Activated naive CD8-positive, alpha-beta T cell treated with anti-CD3 and anti-CD28 coated beads, Interleukin-2, amount 50 U/mL, for 24 hours (primary cell): ENCODE measurements around the gene ADGRL1.

Experiments used
- ATAC-seq: fragments of 150-1000 bp; cut with Tn5 transposase; one replicate; pipeline ENCODE4 v1.10.0; 2021
- DNase-seq: peaks from one replicate; pipeline ENCODE4 v3.0.0; 2021
- H3K27ac Mint-ChIP-seq: one replicate; pipeline ENCODE4 v1.8.0; 2021; ENCODE audit warnings: mild to moderate bottlenecking, mixed read lengths
- H3K27me3 Mint-ChIP-seq: one replicate; pipeline ENCODE4 v1.8.0; 2021; ENCODE audit warnings: mixed read lengths
- H3K36me3 Mint-ChIP-seq: one replicate; pipeline ENCODE4 v1.8.0; 2021; ENCODE audit warnings: low read depth, mixed read lengths
- H3K4me1 Mint-ChIP-seq: one replicate; pipeline ENCODE4 v1.8.0; 2021; ENCODE audit warnings: mixed read lengths
- H3K4me3 Mint-ChIP-seq: one replicate; pipeline ENCODE4 v1.8.0; 2021; ENCODE audit warnings: mild to moderate bottlenecking, moderate library complexity, mixed read lengths
- H3K9me3 Mint-ChIP-seq: one replicate; pipeline ENCODE4 v1.8.0; 2021; ENCODE audit warnings: mixed read lengths

The ADGRL1 gene

DNA sequence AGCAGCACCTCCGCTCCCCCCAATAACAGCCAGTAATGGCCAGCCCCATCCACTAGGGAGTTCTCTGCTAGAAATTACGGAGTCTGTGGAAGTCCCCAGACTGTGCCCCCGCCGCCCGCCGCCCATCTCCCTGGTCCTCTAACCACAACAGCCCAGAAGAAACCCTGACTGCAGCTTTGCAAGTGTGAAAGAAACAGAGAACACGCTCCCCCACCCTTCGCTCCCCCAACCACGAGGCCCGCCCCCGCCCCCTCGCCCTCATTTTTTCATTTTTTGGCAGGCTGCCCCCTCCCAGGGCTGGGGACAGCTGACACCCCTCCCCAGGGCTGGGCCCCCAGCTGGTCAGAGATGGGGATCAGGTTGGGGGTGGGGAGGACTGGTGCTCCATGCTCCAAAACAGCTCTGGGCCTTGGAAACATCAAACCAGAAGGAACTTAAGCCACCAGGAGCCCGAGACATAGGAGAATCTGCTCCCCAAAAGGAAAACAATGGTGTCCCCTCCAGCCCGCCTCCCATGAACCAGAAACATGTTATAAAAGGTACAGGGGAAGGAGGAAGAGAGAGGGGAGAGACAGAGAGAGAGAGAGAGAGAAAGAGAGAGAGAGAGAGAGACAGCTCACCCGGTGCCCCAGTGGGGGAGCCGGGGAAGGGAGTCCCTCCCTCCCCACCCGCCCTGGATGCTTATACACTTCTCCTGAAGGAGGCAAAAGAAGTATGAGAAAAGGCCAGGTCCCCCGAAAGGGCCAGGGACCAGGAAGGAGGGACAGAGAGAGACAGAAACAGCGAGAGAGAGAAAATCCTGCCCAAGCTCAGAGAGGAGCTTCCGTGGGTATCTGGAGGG, 39.8 kb downstream of the ADGRL1 start:
- Mint-ChIP-seq H3K9me3 (no peaks in the 10 kb centered on the region), H3K4me3 (peak overlapping the region; percentile 64), H3K4me1 (peaks cover 20% of the 10 kb centered on the region), H3K36me3 (peaks cover 4% of the 10 kb centered on the region), H3K27me3 (no peaks in the 10 kb centered on the region), H3K27ac (peak overlapping the region; percentile 62)
- ATAC-seq (no peak), DNase-seq (peak; percentile 24)

DNA sequence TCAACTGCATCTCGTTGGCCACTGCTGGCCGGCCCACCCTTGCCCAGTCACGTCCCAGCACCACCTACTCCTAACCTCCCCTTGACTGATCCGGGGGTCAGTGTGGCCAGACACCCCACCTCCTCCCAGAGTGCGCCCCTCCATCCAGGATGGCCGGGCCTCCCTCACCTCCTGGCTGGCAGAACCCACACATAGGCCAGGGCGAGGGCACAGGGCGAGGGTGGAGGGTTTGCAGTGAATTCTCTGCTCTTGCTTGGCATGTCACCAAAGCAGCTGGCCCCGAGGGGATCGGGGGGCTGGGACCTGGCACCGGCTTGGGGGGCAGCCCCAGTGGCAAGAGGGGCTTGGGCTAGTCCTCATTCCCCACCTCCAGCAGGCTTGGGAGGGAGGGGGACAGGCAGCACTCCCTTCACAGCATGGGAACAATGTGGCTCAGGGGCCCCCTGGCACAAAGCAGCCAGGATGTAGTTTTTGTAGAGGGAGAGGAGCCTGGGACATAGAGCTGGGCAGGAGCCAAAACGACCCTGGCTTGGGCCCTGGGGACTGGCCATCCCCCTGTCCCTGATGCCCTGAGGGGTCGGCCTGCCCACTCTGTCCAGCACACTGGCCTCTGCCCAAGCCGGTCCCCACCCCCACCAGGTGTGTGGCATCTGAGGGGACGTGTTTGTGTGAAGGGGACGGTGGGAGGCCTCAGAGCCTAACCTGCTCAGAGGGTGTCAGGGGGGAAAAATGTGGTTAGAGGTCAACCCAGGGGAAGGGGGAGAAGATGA, 41.1 kb downstream of the ADGRL1 start:
- Mint-ChIP-seq H3K4me1 (peaks cover 20% of the 10 kb centered on the region), H3K27me3 (no peaks in the 10 kb centered on the region), H3K36me3 (no peaks in the 10 kb centered on the region), H3K9me3 (no peaks in the 10 kb centered on the region), H3K4me3 (no peak overlapping the region), H3K27ac (no peak overlapping the region)
- DNase-seq (no peak), ATAC-seq (no peak)

DNA sequence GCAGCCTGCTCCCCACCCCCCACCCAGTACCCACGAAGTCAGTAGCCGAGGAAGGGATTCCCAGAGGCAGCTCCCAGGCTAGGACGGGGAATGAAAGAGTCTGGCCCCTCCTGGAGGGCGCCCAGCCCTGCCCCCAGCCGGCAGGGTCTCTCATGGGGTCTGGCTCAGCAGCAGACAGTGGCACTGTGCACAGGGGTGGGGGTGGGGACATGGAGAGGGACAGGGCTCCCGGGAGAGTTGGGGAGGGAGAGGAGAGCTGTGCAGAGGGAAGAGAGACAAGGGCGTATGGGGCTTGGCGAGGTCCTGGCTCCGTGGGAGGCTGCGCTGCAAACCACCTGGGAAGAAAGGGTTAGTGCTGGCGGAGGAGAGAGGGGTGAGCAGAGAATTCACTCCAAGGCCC, 41.9 kb downstream of the ADGRL1 start:
- no peaks in the 10 kb centered on the region for H3K9me3 Mint-ChIP-seq
- no peak for DNase-seq
- no peak for ATAC-seq
- no peaks in the 10 kb centered on the region for H3K27me3 Mint-ChIP-seq
- no peak overlapping the region for H3K27ac Mint-ChIP-seq
- H3K36me3 Mint-ChIP-seq: no peaks in the 10 kb centered on the region
- H3K4me1 Mint-ChIP-seq: peaks cover 20% of the 10 kb centered on the region
- H3K4me3 Mint-ChIP-seq: no peak overlapping the region

DNA sequence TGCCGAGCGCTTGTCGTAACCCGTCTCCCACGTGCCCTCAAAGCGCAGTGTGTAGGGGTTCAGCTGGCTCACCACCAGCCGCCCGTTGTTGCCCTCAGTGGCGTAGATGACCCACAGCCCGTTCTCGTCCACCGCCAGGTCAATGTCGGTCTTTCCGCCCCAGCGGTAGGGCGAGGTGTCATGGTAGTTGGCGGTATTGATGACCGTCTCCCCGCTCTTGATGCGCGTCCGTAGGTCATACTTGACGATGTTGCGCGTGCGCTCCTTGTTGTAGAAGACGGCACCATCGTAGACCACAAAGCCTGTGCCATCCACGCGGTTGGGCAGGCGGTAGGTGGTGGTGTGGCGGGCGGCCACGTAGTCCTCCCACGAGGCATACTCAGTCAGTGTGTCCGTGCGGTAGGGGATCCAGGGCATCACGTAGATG, 43.1 kb downstream of the ADGRL1 start:
- H3K4me1 Mint-ChIP-seq: peaks cover 20% of the 10 kb centered on the region
- no peak for ATAC-seq
- H3K36me3 Mint-ChIP-seq: peaks cover 1% of the 10 kb centered on the region
- no peak overlapping the region for H3K27ac Mint-ChIP-seq
- no peak overlapping the region for H3K4me3 Mint-ChIP-seq
- no peak for DNase-seq
- H3K9me3 Mint-ChIP-seq: no peaks in the 10 kb centered on the region
- no peaks in the 10 kb centered on the region for H3K27me3 Mint-ChIP-seq

DNA sequence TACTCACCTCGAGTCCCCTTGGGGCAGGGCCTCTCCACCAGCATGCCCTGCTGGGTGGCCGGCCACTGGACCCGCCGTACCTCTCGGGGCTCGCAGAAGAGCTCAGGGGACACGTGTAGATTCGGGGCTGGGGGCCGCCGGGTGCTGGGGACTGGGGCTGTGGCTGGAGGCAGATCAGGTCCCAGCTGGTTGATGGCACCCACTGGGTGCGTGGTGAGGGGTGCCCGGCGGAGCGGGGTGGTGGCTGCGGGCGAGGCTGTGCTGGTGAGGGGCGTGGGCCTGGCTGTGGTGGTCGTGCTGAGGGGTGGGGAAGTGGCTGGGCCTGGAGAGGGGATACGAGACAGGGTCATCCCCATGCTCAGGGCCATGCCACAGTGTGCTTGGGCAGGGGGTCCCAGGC, 44.7 kb downstream of the ADGRL1 start:
- no peak overlapping the region for H3K27ac Mint-ChIP-seq
- no peak for ATAC-seq
- H3K9me3 Mint-ChIP-seq: no peaks in the 10 kb centered on the region
- H3K4me1 Mint-ChIP-seq: peaks cover 9% of the 10 kb centered on the region
- peaks cover 1% of the 10 kb centered on the region for H3K36me3 Mint-ChIP-seq
- DNase-seq: no peak
- no peaks in the 10 kb centered on the region for H3K27me3 Mint-ChIP-seq
- no peak overlapping the region for H3K4me3 Mint-ChIP-seq

DNA sequence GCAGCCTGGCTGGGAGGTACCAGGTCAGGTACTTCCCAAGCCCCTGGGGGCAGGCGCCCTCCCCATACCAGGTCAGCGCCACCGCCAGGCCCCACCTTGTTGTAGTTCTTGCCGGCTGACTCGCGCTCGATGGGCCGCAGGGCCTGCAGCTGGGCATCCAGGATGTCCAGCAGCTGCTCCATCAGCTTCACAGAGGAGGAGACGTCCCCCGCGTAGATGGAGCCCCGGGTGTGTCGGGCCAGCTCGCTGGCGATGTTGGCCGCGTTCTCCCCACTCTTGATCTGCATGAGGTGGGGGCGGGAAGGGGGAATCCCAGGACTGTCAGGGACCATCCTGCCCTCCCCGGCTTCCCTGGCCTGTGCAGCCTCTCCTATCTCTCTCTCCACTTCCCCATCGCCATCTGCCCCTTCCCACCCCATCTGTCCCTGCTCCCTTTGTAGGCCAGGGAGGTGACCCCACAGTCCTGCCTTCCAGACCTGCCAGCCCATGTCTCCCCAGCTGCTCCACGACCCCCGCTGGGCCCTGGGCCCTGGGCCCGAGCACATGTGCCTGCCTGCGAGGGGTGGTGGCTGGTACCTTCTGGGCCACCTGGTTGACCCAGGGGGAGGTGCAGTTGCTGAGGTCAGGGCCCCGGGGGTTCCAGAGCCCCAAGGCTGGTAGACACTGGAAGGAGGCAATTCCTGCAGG, 45.8 kb downstream of the ADGRL1 start:
- Mint-ChIP-seq H3K4me3 (no peak overlapping the region), H3K36me3 (peaks cover 1% of the 10 kb centered on the region), H3K9me3 (no peaks in the 10 kb centered on the region), H3K27me3 (no peaks in the 10 kb centered on the region), H3K4me1 (no peaks in the 10 kb centered on the region), H3K27ac (no peak overlapping the region)
- no peak for ATAC-seq
- no peak for DNase-seq

DNA sequence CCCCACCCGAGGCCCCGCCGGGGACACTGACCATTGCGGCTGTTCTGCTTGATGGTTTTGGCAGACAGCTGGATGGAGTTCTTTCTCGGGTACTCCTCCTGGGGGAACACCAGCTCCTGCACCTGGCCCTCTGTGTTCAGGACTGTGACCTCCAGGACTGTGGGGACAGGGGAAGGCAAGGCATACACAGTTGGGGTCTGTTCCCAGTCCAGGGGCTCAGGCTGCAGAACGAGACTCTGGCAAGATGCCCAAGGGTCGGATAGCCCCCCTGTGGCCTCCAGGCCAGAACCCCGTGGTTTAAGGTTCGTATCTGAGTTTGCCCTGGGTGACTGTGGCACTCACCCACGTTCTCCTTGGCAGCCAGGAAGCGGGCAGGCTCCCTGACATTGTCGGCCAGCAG, 46.9 kb downstream of the ADGRL1 start:
- H3K4me1 Mint-ChIP-seq: no peaks in the 10 kb centered on the region
- DNase-seq: no peak
- H3K36me3 Mint-ChIP-seq: peaks cover 1% of the 10 kb centered on the region
- H3K27ac Mint-ChIP-seq: no peak overlapping the region
- no peak overlapping the region for H3K4me3 Mint-ChIP-seq
- H3K9me3 Mint-ChIP-seq: no peaks in the 10 kb centered on the region
- no peaks in the 10 kb centered on the region for H3K27me3 Mint-ChIP-seq
- no peak for ATAC-seq

DNA sequence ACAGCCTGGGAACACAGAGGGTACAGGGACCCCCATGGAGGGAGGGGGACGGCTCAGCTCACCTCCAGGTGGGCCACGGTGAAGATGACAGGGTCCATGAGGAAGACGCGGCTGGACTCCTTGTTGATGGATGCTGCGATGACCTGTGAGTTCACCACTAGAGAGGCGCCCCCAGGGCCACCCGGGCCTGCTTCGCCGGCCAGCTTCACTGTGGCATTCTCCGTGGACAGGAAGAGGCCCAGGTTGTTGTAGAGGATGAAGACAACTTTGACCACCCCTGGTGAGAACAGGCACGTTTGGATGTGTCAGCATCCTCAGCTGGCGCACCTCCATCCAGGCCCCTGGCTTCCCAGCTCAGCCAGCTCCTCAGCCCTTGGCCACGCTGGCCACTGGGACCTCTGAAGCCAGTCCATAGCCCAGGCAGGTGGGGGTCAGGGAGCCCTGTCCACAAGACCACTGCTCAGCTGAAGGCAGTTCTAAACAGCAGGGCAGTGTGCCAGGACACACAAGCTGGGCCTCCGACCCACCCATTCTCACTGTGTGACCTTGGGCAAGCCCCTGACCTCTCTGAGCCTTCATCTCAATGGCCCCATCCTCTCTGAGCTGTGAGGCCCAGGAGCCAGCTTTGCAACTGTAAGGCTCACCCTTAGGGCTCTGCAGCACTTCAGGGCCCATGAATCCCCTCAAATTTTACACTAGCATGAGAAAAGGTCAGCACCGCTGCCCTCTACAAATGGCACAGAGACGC, 47.5 kb downstream of the ADGRL1 start:
- DNase-seq (no peak), ATAC-seq (no peak)
- Mint-ChIP-seq H3K4me1 (no peaks in the 10 kb centered on the region), H3K4me3 (no peak overlapping the region), H3K36me3 (peaks cover 1% of the 10 kb centered on the region), H3K9me3 (no peaks in the 10 kb centered on the region), H3K27me3 (no peaks in the 10 kb centered on the region), H3K27ac (no peak overlapping the region)

DNA sequence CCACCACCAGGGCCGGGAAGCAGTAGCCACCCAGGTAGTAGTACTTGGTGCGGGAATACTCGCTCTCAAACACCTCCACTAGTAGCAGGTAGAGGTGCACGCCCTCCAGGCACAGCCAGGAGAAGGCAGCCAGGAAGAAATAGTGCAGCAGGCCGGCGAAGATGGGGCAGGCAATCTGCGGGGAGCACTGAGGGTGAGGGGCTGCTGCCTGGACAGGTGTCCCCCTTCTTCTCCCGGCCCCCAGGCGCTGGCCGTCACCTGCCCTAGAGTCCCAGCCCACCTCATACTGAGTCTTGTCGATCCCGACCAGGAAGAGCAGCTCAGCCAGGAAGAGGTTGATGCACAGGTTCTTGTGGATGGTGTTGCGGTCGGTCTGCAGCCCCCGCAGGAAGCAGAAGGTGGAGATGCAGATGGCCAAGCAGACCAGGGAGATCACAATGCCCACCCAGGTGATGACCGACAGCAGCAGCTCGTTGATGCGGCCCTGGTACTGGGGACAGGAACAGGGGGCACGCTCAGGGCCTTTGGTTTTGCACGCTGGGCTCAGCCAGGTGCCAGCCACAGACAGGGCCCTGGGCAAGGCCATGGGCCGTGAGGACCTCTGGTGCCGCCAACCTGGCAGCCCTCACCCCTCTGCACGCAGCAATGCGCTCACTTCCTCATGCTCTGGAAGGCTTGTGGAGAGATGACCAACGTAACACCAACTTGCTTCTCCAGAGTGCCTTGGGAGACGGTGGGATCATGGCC, 48.8 kb downstream of the ADGRL1 start:
- peaks cover 3% of the 10 kb centered on the region for H3K36me3 Mint-ChIP-seq
- no peaks in the 10 kb centered on the region for H3K27me3 Mint-ChIP-seq

DNA sequence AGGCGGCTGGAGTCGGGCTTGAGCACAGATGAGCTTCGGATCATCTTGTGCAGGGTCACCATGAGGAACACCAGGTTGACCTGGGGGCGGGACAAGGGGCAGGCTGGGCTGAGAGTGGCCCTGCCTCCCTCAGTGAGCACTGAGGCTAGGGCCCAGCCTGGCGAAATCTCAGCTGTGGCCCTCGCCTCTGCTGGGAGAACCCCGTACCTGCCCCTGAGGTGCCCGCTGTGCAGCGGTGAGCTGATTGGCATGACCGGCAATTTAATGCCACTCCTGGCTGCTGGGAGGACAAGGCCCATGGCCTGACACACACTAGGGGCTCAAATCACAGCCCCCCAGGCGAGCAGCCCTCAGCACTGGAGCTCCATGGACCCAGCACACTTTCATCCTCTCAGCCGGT, 49.8 kb downstream of the ADGRL1 start:
- no peak for DNase-seq
- no peak overlapping the region for H3K4me3 Mint-ChIP-seq
- no peaks in the 10 kb centered on the region for H3K4me1 Mint-ChIP-seq
- ATAC-seq: no peak
- peaks cover 3% of the 10 kb centered on the region for H3K36me3 Mint-ChIP-seq
- H3K9me3 Mint-ChIP-seq: no peaks in the 10 kb centered on the region
- no peaks in the 10 kb centered on the region for H3K27me3 Mint-ChIP-seq
- no peak overlapping the region for H3K27ac Mint-ChIP-seq

More for the DNA sequence above, 48.8 kb downstream of the ADGRL1 start:
- Mint-ChIP-seq H3K9me3 (no peaks in the 10 kb centered on the region), H3K4me1 (no peaks in the 10 kb centered on the region), H3K27ac (no peak overlapping the region), H3K4me3 (no peak overlapping the region)
- DNase-seq (no peak), ATAC-seq (no peak)

DNA sequence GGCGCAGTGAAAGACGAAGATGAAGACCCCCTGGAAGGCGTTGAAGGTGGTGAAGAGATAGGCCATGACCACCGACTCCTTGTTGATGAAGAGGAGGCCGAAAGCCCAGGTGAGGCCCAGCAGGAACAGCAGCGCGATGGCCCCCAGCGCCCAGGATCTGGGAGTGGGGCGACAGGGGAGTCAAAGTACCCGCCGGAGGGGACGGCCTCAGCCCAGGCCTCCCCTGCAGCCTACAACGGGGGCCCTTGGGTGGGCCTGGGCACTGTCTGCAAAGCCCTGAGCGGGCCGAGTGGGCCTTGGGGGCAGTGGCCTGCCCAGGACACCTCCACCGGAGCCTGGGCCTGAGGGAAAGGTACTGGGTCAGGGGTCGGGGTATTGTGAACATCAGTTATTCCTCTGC, 50.6 kb downstream of the ADGRL1 start:
- Mint-ChIP-seq H3K27me3 (no peaks in the 10 kb centered on the region), H3K4me1 (no peaks in the 10 kb centered on the region), H3K36me3 (peaks cover 3% of the 10 kb centered on the region), H3K4me3 (no peak overlapping the region), H3K27ac (no peak overlapping the region), H3K9me3 (no peaks in the 10 kb centered on the region)
- DNase-seq (no peak), ATAC-seq (no peak)

DNA sequence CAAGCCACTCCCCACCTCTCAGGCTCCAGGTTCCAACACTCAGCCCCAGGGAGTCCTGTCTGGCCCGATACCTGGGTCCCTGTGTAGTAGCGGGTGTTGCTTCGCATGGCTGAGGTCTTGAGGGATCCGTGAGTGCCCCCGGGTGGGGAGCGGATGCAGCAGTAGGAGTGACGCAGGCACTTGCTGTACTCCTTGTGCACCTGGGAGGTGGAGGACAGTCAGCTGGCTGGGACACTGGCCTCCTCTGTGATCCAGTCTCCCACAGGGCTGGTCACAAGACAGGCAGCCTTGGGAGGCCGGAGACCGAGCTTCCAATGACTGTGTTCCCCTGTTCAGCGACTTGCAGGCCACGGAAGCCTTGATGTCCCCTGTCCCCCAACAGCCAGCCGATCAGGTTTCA, 53.3 kb downstream of the ADGRL1 start:
- Mint-ChIP-seq H3K27ac (no peak overlapping the region), H3K9me3 (no peaks in the 10 kb centered on the region), H3K4me1 (peaks cover 21% of the 10 kb centered on the region), H3K27me3 (no peaks in the 10 kb centered on the region), H3K36me3 (peaks cover 2% of the 10 kb centered on the region), H3K4me3 (no peak overlapping the region)
- no peak for DNase-seq
- no peak for ATAC-seq

DNA sequence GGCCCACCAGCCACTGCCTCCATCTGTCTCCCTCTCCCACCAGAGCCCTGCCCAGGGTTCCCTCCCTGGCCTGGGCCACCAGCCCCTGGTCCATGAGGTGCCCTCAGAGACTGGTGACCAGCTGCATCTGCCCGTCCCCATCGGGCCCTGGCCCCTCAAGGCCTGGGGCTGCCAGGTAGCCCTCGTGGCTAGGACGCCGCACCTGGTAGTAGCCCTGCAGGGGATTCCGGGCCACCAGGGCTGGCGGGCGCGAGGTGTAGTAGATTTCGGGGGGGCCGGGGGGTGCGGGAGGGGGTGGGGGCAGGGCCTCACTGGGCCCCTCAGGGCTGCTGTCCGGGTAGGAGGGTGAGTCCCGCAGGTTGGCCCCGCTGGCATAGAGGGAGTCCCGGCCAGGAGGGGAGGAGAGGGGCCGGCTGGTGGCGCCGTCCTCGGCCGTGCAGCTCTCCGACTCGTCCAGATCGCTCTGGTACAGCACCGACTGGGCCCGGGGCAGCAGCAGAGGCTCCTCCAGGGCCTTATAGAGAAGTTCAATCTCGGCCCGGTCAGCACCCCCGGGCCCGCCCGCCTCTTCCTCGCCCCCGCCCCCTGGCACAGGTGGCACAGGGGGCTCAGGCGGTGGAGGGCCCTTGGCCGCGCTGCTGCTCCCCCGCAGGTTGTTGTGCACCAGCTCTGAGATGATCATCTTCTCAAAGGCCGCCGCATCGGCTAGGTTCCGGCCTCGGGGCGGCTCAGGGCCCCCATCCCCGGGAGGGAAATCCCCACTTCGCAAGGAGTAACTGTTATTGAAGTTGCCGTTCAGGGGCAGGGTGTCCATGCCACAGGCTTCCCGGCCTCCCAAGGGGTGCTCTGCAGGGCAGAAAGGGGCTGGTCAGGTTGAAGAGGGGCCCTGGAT, 55.0 kb downstream of the ADGRL1 start:
- Mint-ChIP-seq H3K9me3 (no peaks in the 10 kb centered on the region), H3K4me3 (no peak overlapping the region), H3K27me3 (no peaks in the 10 kb centered on the region), H3K4me1 (peaks cover 28% of the 10 kb centered on the region), H3K27ac (no peak overlapping the region), H3K36me3 (peaks cover 2% of the 10 kb centered on the region)
- no peak for DNase-seq
- ATAC-seq: no peak
